Middle frontal gyrus (tissue), 1 donor: ENCODE results near the gene DSTN.

ENCODE experiments used
- DNase-seq: peaks from one replicate; pipeline ENCODE4 v3.0.0-alpha.2; 2015; ENCODE audit warnings: low spot score; ENCODE audit errors: extremely low spot score

The DSTN gene

GRCh38 chr20:17611540-17612286 lies 41.8 kb downstream of the DSTN start:
- DNase-seq: no peak

- no peak for DNase-seq
These were observed 42.6 kb downstream of the DSTN start for GRCh38 chr20:17612287-17612991.

- no peak for DNase-seq
These were observed 43.1 kb downstream of the DSTN start for GRCh38 chr20:17612992-17613327.

GRCh38 chr20:17613328-17614175 lies 43.7 kb downstream of the DSTN start:
- DNase-seq: no peak

GRCh38 chr20:17614176-17614811 lies 44.4 kb downstream of the DSTN start:
- no peak for DNase-seq

- no peak for DNase-seq
These were observed 45.2 kb downstream of the DSTN start for GRCh38 chr20:17614812-17615644.

GRCh38 chr20:17615645-17616479 lies 46.0 kb downstream of the DSTN start:
- no peak for DNase-seq

- no peak for DNase-seq
These were observed 46.8 kb downstream of the DSTN start for GRCh38 chr20:17616480-17617211.

GRCh38 chr20:17617212-17617867 lies 47.5 kb downstream of the DSTN start:
- DNase-seq: peak; percentile 11

GRCh38 chr20:17617868-17618672 lies 48.2 kb downstream of the DSTN start:
- DNase-seq: no peak

GRCh38 chr20:17618673-17619013 lies 48.8 kb downstream of the DSTN start:
- DNase-seq: no peak

GRCh38 chr20:17619351-17620093 lies 49.6 kb downstream of the DSTN start:
- no peak for DNase-seq

GRCh38 chr20:17620371-17621228 lies 50.7 kb downstream of the DSTN start:
- no peak for DNase-seq

- DNase-seq: no peak
These were observed 51.5 kb downstream of the DSTN start for GRCh38 chr20:17621229-17621968.

GRCh38 chr20:17622086-17622850 lies 52.4 kb downstream of the DSTN start:
- no peak for DNase-seq
